PC-3 (cell line): ENCODE data around the gene TRPM1. TPM values are rescaled to one million over a fixed set of nuclear protein-coding genes. Genes with fewer than 3 reads are reported as not detected.

Experiments
- ATAC-seq: fragments of 200-7000 bp; cut with Tn5 transposase; 2 replicates; pipeline ENCODE4 v1.9.1; 2020; ENCODE audit warnings: mild to moderate bottlenecking, moderate library complexity
- BruUV-seq: library from RNA; stranded (reverse); fragments of 400-500 nt; replicated peaks from 2 replicates; lab custom pipeline; 2021; lab: Mats Ljungman, UMichigan
- CTCF ChIA-PET: fragments of 300-600 bp; sonication (Branson Sonifier 250); formaldehyde crosslinking; loops from one replicate; lab custom pipeline; 2022; ENCODE audit warnings: antibody characterized with exemption; lab: Charles Lee
- POLR2A ChIA-PET: fragments of 300-600 bp; sonication (Branson Sonifier 250); formaldehyde crosslinking; loops from one replicate; lab custom pipeline; 2022; ENCODE audit warnings: antibody characterized with exemption; ENCODE audit not compliant: unreplicated experiment; lab: Charles Lee
- DNase-seq: peaks from one replicate; pipeline ENCODE4 v3.0.0-alpha.2; 2015
- H2AFZ ChIP-seq: fragments of 300-600 bp; sonication (generic); 2 replicates; pipeline ENCODE4 v1.6.0; 2016; ENCODE audit warnings: antibody characterized with exemption, low read length
- H3F3A ChIP-seq: fragments of 300-600 bp; sonication (generic); one replicate; pipeline ENCODE4 v1.6.0; 2017; ENCODE audit warnings: antibody characterized with exemption, low read length, control low read depth, mild to moderate bottlenecking; ENCODE audit not compliant: unreplicated experiment
- H3K27ac ChIP-seq: fragments of 300-600 bp; sonication (generic); 2 replicates; pipeline ENCODE4 v1.5.1; 2016; ENCODE audit warnings: mild to moderate bottlenecking, low read length
- H3K27me3 ChIP-seq: fragments of 300-600 bp; sonication (generic); 2 replicates; pipeline ENCODE4 v1.6.1; 2016; ENCODE audit warnings: low read length, mixed read lengths
- H3K36me3 ChIP-seq: fragments of 300-600 bp; sonication (generic); 2 replicates; pipeline ENCODE4 v1.6.1; 2016; ENCODE audit warnings: low read depth, mixed run types, low read length, mixed read lengths
- H3K4me1 ChIP-seq: fragments of 300-600 bp; sonication (generic); 2 replicates; pipeline ENCODE4 v1.5.1; 2016; ENCODE audit warnings: low read length; ENCODE audit not compliant: insufficient read depth
- H3K4me2 ChIP-seq: fragments of 300-600 bp; sonication (generic); 2 replicates; pipeline ENCODE4 v1.6.0; 2016; ENCODE audit warnings: low read length
- H3K4me3 ChIP-seq: fragments of 300-600 bp; sonication (generic); 2 replicates; pipeline ENCODE4 v1.5.1; 2016; ENCODE audit warnings: mild to moderate bottlenecking, low read length, mixed read lengths
- H3K79me2 ChIP-seq: fragments of 300-600 bp; sonication (generic); 2 replicates; pipeline ENCODE4 v1.6.1; 2017; ENCODE audit warnings: low read length, mixed read lengths
- H3K9ac ChIP-seq: fragments of 300-600 bp; sonication (generic); 2 replicates; pipeline ENCODE4 v1.6.0; 2016; ENCODE audit warnings: mild to moderate bottlenecking, low read length
- H3K9me2 ChIP-seq: fragments of 300-600 bp; sonication (generic); replicated peaks from 2 replicates; pipeline ENCODE4 v1.6.1; 2016; ENCODE audit warnings: mixed run types, low read length, mixed read lengths
- H3K9me3 ChIP-seq: fragments of 300-600 bp; sonication (generic); 2 replicates; pipeline ENCODE4 v1.6.1; 2016; ENCODE audit warnings: low read length, mixed read lengths
- H4K20me1 ChIP-seq: fragments of 300-600 bp; sonication (generic); 2 replicates; pipeline ENCODE4 v1.6.1; 2016; ENCODE audit warnings: low read length, mixed read lengths
- CTCF ChIP-seq: fragments of 300-600 bp; sonication (generic); conservative IDR thresholded peaks from 2 replicates; pipeline ENCODE4 v1.5.1; 2017; ENCODE audit warnings: antibody characterized with exemption, low read depth, mild to moderate bottlenecking, low read length
- EZH2 ChIP-seq: fragments of 300-600 bp; sonication (generic); IDR thresholded peaks from one replicate; pipeline ENCODE4 v1.6.1; 2017; ENCODE audit warnings: antibody characterized with exemption, mild to moderate bottlenecking, low read length; ENCODE audit not compliant: unreplicated experiment
- EZH2phosphoT487 ChIP-seq: fragments of 300-600 bp; sonication (generic); IDR thresholded peaks from 2 replicates; pipeline ENCODE4 v1.6.1; 2018; ENCODE audit warnings: mild to moderate bottlenecking, antibody characterized with exemption, low read length, borderline replicate concordance
- intact Hi-C: fragments of 100-400 bp; cut with micrococcal nuclease; formaldehyde crosslinking; loops from 2 replicates; pipeline ENCODE4 v1.9.0; 2023
- total RNA-seq: library from RNA; depleted of rRNA; stranded (reverse); fragments of >200 nt; gene quantifications from 2 replicates; pipeline ENCODE4 v1.2.3, GENCODE V29; 2014

Gene TRPM1
- total RNA-seq, 1 experiment from 2014 or later, result not detected

DNA sequence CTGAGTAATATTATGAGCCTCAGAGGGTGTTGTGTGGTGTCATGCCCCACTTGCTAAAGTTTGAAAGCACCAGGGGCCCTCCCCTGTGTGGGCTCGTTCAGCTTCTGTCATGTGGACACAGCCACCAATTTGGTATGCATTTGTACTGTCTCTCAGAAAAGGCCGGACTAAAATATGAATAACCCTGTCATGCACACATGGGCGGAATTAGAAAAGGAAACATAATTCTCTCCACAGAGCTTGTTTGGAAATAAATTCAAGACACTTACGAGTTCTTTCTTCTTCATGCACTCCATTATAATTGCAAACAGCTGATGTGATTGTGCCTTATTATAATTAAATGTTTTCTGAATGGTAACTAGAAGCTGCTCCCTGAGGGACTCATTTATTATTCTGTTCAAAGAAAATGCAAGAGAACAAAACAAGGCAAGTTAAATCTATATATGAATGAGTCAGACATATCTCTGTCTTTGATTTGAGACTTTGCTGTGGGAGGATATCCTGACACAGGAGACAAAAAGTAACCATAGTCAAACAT is 39.1 kb downstream of the TRPM1 start:
- Histone ChIP-seq H3K4me2 (no peak overlapping the region), H3K4me3 (no peak overlapping the region)
- no peak for DNase-seq

DNA sequence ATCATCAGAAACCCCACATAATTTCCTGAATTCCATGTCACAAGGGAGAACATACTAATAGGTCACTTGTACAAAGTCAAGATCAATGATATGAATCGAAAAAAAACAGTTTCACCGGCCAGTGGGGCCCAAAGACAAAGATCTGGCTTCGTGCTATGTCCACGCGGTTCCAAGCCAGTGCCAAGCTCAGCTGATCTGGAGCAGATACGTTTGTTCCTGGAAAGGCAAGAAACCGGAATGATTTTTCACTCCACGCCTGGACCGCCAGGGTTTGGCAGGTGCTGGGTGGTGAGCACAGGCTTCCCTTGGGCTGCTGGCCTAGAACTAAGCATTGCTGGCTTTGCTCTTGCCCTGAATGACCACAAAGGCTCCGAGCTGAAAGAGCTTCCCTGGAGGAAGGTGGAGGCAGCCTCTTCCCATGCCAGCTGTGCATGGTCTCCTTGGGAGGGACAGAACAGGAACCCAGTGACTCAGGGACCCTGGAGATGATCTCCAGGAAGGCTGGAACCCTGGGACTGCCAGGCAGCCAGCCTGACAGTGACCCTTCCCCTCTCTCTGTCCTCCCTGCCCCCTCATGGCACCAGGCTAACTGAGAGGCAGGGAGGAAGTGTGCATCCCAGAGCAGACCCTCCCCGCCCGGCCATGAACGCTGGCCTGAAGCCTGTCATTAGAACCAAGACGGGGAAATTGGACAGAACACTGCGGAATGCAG is 40.9 kb downstream of the TRPM1 start:
- CTCF ChIA-PET, result no interaction called here
- H2AFZ ChIP-seq, result no peak overlapping the region
- peaks cover 52% of the 10 kb centered on the region for H3K27me3 ChIP-seq
- no peak overlapping the region for H3K4me2 ChIP-seq
- H3K4me1 ChIP-seq, result no peaks in the 10 kb centered on the region
- no peaks in the 10 kb centered on the region for H3K36me3 ChIP-seq
- intact Hi-C loops, result no loop called here
- H3K4me3 ChIP-seq, result no peak overlapping the region
- no peak overlapping the region for H3K27ac ChIP-seq
- no peaks in the 10 kb centered on the region for H3K9me3 ChIP-seq
- H3K9ac ChIP-seq, result no peak overlapping the region
- no peaks in the 10 kb centered on the region for H3K9me2 ChIP-seq
- ATAC-seq (no peak), DNase-seq (no peak)
- no peaks in the 10 kb centered on the region for H4K20me1 ChIP-seq
- no peaks in the 10 kb centered on the region for H3F3A ChIP-seq
- BruUV-seq, result no TSS peak
- POLR2A ChIA-PET, result no interaction called here
- no peaks in the 10 kb centered on the region for H3K79me2 ChIP-seq
- TF ChIP-seq EZH2 (no peak), CTCF (no peak), EZH2phosphoT487 (no peak)

More for the DNA sequence above, 39.1 kb downstream of the TRPM1 start:
- no peak overlapping the region for H2AFZ ChIP-seq
- H3K79me2 ChIP-seq, result no peaks in the 10 kb centered on the region
- H3K36me3 ChIP-seq, result no peaks in the 10 kb centered on the region
- no peaks in the 10 kb centered on the region for H3F3A ChIP-seq
- H3K27me3 ChIP-seq, result peaks cover 42% of the 10 kb centered on the region
- H4K20me1 ChIP-seq, result no peaks in the 10 kb centered on the region
- H3K9ac ChIP-seq, result no peak overlapping the region
- no peak for ATAC-seq
- no peaks in the 10 kb centered on the region for H3K9me2 ChIP-seq
- intact Hi-C loops, result no loop called here
- H3K27ac ChIP-seq, result no peak overlapping the region
- TF ChIP-seq CTCF (no peak), EZH2phosphoT487 (no peak), EZH2 (no peak)
- ChIA-PET POLR2A (no interaction called here), CTCF (no interaction called here)
- no TSS peak for BruUV-seq
- no peaks in the 10 kb centered on the region for H3K9me3 ChIP-seq
- no peaks in the 10 kb centered on the region for H3K4me1 ChIP-seq

GRCh38 chr15:31058236-31058962 is 43.1 kb downstream of the TRPM1 start:
- Histone ChIP-seq H3K79me2 (no peaks in the 10 kb centered on the region), H3K4me3 (no peak overlapping the region), H3K4me1 (no peaks in the 10 kb centered on the region), H3K4me2 (no peak overlapping the region), H2AFZ (no peak overlapping the region), H3K27ac (no peak overlapping the region), H4K20me1 (no peaks in the 10 kb centered on the region), H3K27me3 (peaks cover 60% of the 10 kb centered on the region), H3K9ac (no peak overlapping the region), H3K36me3 (no peaks in the 10 kb centered on the region), H3K9me2 (no peaks in the 10 kb centered on the region), H3F3A (no peaks in the 10 kb centered on the region), H3K9me3 (no peaks in the 10 kb centered on the region)
- DNase-seq (no peak), ATAC-seq (no peak)
- CTCF ChIA-PET, result no interaction called here
- no TSS peak for BruUV-seq
- no peak for TF ChIP-seq EZH2phosphoT487
- TF ChIP-seq CTCF, result no peak
- no peak for TF ChIP-seq EZH2
- POLR2A ChIA-PET, result no interaction called here
- intact Hi-C loops, result loop anchor here (10.0 kb wide), 1 partner anchor 46 kb away; the partner anchor contains the start of gene TRPM1
